H9 (cell line): ENCODE data around the gene VASN. TPM values are rescaled to one million over a fixed set of nuclear protein-coding genes. Genes with fewer than 3 reads are reported as not detected.

Source experiments
- DNase-seq: peaks from one replicate; pipeline ENCODE4 v3.0.0-alpha.2; 2017
- H2AFZ ChIP-seq: one replicate; pipeline ENCODE4 v1.6.1; 2013; ENCODE audit warnings: mild to moderate bottlenecking, low read length, control low read depth, moderate library complexity
- H2AK5ac ChIP-seq: 2 replicates; pipeline ENCODE4 v1.6.1; 2013; ENCODE audit warnings: low read length, control low read depth, mixed read lengths; ENCODE audit not compliant: insufficient read length
- H2BK120ac ChIP-seq: one replicate; pipeline ENCODE4 v1.6.1; 2013; ENCODE audit warnings: low read depth, mild to moderate bottlenecking, low read length, control low read depth, inconsistent platforms; ENCODE audit not compliant: poor library complexity, severe bottlenecking
- H2BK12ac ChIP-seq: 2 replicates; pipeline ENCODE4 v1.6.1; 2013; ENCODE audit warnings: low read length, control low read depth, mixed read lengths, low read depth; ENCODE audit not compliant: insufficient read length
- H2BK15ac ChIP-seq: 2 replicates; pipeline ENCODE4 v1.6.1; 2013; ENCODE audit warnings: low read depth, low read length, control low read depth
- H2BK20ac ChIP-seq: one replicate; pipeline ENCODE4 v1.6.1; 2013; ENCODE audit warnings: low read depth, mild to moderate bottlenecking, low read length, control low read depth, inconsistent platforms; ENCODE audit not compliant: poor library complexity, severe bottlenecking
- H2BK5ac ChIP-seq: 2 replicates; pipeline ENCODE4 v1.6.1; 2013; ENCODE audit warnings: low read length, control low read depth, mixed read lengths; ENCODE audit not compliant: insufficient read length
- H3K14ac ChIP-seq: 2 replicates; pipeline ENCODE4 v1.6.1; 2013; ENCODE audit warnings: low read length, control low read depth; ENCODE audit not compliant: insufficient read depth
- H3K18ac ChIP-seq: 2 replicates; pipeline ENCODE4 v1.6.1; 2013; ENCODE audit warnings: low read depth, mild to moderate bottlenecking, mixed read lengths, low read length, control low read depth; ENCODE audit not compliant: insufficient read length
- H3K23ac ChIP-seq: 2 replicates; pipeline ENCODE4 v1.6.1; 2013; ENCODE audit warnings: low read length, control low read depth, mixed read lengths, low read depth; ENCODE audit not compliant: insufficient read length
- H3K23me2 ChIP-seq: 2 replicates; pipeline ENCODE4 v1.6.1; 2013; ENCODE audit warnings: low read depth, mild to moderate bottlenecking, mixed read lengths, low read length, control low read depth; ENCODE audit not compliant: insufficient read length, poor library complexity, severe bottlenecking
- H3K27ac ChIP-seq: 2 replicates; pipeline ENCODE4 v1.5.1; 2013; ENCODE audit warnings: low read length, control low read depth, mixed read lengths, low read depth; ENCODE audit not compliant: insufficient read length
- H3K27me3 ChIP-seq: 2 replicates; pipeline ENCODE4 v1.6.1; 2013; ENCODE audit warnings: low read length, control low read depth, inconsistent platforms; ENCODE audit not compliant: insufficient read depth
- H3K4ac ChIP-seq: 2 replicates; pipeline ENCODE4 v1.6.1; 2013; ENCODE audit warnings: low read depth, mild to moderate bottlenecking, control low read depth, inconsistent platforms, low read length, moderate library complexity
- H3K4me1 ChIP-seq: 2 replicates; pipeline ENCODE4 v1.6.1; 2013; ENCODE audit warnings: low read length, control low read depth, inconsistent platforms; ENCODE audit not compliant: insufficient read depth
- H3K4me2 ChIP-seq: 2 replicates; pipeline ENCODE4 v1.6.1; 2013; ENCODE audit warnings: low read length, control low read depth, mixed read lengths; ENCODE audit not compliant: insufficient read length, insufficient read depth
- H3K56ac ChIP-seq: 2 replicates; pipeline ENCODE4 v1.6.1; 2013; ENCODE audit warnings: low read depth, mild to moderate bottlenecking, mixed read lengths, low read length, control low read depth; ENCODE audit not compliant: insufficient read length
- H3K79me1 ChIP-seq: 2 replicates; pipeline ENCODE4 v1.6.1; 2013; ENCODE audit warnings: low read depth, mild to moderate bottlenecking, moderate library complexity, low read length, control low read depth, inconsistent platforms; ENCODE audit not compliant: insufficient read depth, poor library complexity, severe bottlenecking
- H3K79me2 ChIP-seq: 2 replicates; pipeline ENCODE4 v1.6.1; 2013; ENCODE audit warnings: low read length, control low read depth, inconsistent platforms; ENCODE audit not compliant: insufficient read depth
- H3K9ac ChIP-seq: 2 replicates; pipeline ENCODE4 v1.6.1; 2013; ENCODE audit warnings: low read length, control low read depth, mixed read lengths; ENCODE audit not compliant: insufficient read length; ENCODE audit errors: extremely low read depth
- H3K9me3 ChIP-seq: one replicate; pipeline ENCODE4 v1.6.1; 2013; ENCODE audit warnings: low read depth, low read length, inconsistent platforms; ENCODE audit not compliant: control insufficient read depth
- H3T11ph ChIP-seq: one replicate; pipeline ENCODE4 v1.6.1; 2013; ENCODE audit warnings: mild to moderate bottlenecking, low read length, control low read depth, inconsistent platforms
- H4K20me1 ChIP-seq: one replicate; pipeline ENCODE4 v1.6.1; 2013; ENCODE audit not compliant: control insufficient read depth, insufficient read length, insufficient read depth
- H4K5ac ChIP-seq: 2 replicates; pipeline ENCODE4 v1.6.1; 2013; ENCODE audit warnings: low read depth, mild to moderate bottlenecking, mixed read lengths, low read length, control low read depth; ENCODE audit not compliant: insufficient read length
- H4K8ac ChIP-seq: replicated peaks from 2 replicates; pipeline ENCODE4 v1.6.1; 2013; ENCODE audit warnings: low read length, control low read depth, mixed read lengths, low read depth; ENCODE audit not compliant: insufficient read length
- H4K91ac ChIP-seq: 2 replicates; pipeline ENCODE4 v1.6.1; 2013; ENCODE audit warnings: low read depth, mild to moderate bottlenecking, moderate library complexity, mixed read lengths, low read length, control low read depth; ENCODE audit not compliant: insufficient read length
- H3K27ac Mint-ChIP-seq, 3 experiments: 2 replicates in 2 of 3; 3 replicates in 1 of 3; pipeline ENCODE4 v1.8.0; 2020 to 2021; ENCODE audit warnings: mixed read lengths in 3 of 3, mild to moderate bottlenecking in 1 of 3, moderate library complexity in 1 of 3
- H3K27me3 Mint-ChIP-seq: 2 replicates; pipeline ENCODE4 v1.8.0; 2021; ENCODE audit warnings: low read depth, mild to moderate bottlenecking, moderate library complexity, mixed read lengths
- H3K36me3 Mint-ChIP-seq, 3 experiments: 2 replicates in 2 of 3; 3 replicates in 1 of 3; pipeline ENCODE4 v1.8.0; 2020 to 2021; ENCODE audit warnings: low read depth in 3 of 3, mixed read lengths in 3 of 3; ENCODE audit not compliant: insufficient read depth in 1 of 3
- H3K4me1 Mint-ChIP-seq, 2 experiments: 2 replicates each; pipeline ENCODE4 v1.8.0; 2020; ENCODE audit warnings: mixed read lengths in 2 of 2
- H3K4me3 Mint-ChIP-seq, 2 experiments: 2 replicates in 1 of 2; 3 replicates in 1 of 2; pipeline ENCODE4 v1.8.0; 2020 to 2021; ENCODE audit warnings: mild to moderate bottlenecking in 2 of 2, mixed read lengths in 2 of 2, moderate library complexity in 1 of 2
- H3K9me3 Mint-ChIP-seq, 2 experiments: 2 replicates in 1 of 2; 3 replicates in 1 of 2; pipeline ENCODE4 v1.8.0; 2020; ENCODE audit warnings: mild to moderate bottlenecking in 2 of 2, mixed read lengths in 2 of 2, moderate library complexity in 1 of 2
- CTCF ChIP-seq: fragments of 200-600 bp; sonication (generic); conservative IDR thresholded peaks from 3 replicates; pipeline ENCODE4 v1.8.0; 2021; ENCODE audit warnings: antibody characterized with exemption, mild to moderate bottlenecking
- WGBS: extraction: QIAGEN DNeasy Blood & Tissue Kit; methylation state at CpG from one replicate; pipeline ENCODE4 v1.1.7; 2013; ENCODE audit warnings: missing lambda C conversion rate, low lambda C conversion rate, mixed read lengths; ENCODE audit not compliant: insufficient read length; ENCODE audit errors: extremely low coverage; 5-methylcytosine and 5-hydroxymethylcytosine counted together
- total RNA-seq: library from RNA; stranded (reverse); gene quantifications from 2 replicates; pipeline ENCODE4 v1.2.1, GENCODE V29; 2021

VASN gene
- total RNA-seq, 1 experiment from 2014 or later = 11.0 TPM

DNA sequence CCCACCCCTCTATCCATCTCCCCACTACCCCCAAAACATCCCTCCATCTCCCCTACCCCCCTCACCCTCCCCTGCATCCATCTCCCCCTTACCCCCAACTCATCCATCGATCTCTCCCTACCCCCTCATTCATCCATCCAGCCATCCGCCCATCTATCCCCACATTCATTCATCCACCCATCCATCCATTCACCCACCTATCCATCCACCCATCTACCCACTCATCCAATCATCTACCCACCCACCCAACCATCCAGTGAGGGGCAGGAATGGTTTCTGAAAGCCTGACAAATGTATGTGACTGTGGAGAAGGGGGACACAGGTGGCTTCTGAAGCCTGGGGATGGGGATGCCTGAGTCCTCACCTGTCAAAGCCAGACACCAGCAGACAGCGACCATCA, 11.7 kb upstream of the VASN start:
- H3K4me3 Mint-ChIP-seq = no peak overlapping the region
- WGBS = 100% methylated on average over 2 of the region's 3 CpGs

More for the DNA sequence above, 11.7 kb upstream of the VASN start:
- Histone ChIP-seq H3K18ac (no peak overlapping the region), H2AK5ac (no peak overlapping the region), H2BK15ac (no peak overlapping the region), H3K9ac (no peak overlapping the region), H4K20me1 (no peaks in the 10 kb centered on the region), H3K56ac (no peak overlapping the region), H2BK20ac (no peak overlapping the region), H3K4ac (no peak overlapping the region), H3K23me2 (peaks cover 4% of the 10 kb centered on the region), H3K27ac (no peak overlapping the region), H3K79me1 (no peaks in the 10 kb centered on the region), H3K27me3 (no peaks in the 10 kb centered on the region), H2BK5ac (no peak overlapping the region), H2BK12ac (no peak overlapping the region), H3K23ac (no peak overlapping the region), H2BK120ac (no peak overlapping the region), H3K9me3 (no peaks in the 10 kb centered on the region), H4K5ac (no peak overlapping the region), H4K91ac (no peak overlapping the region), H3K14ac (no peak overlapping the region), H2AFZ (no peak overlapping the region), H3K4me1 (no peaks in the 10 kb centered on the region), H4K8ac (no peak overlapping the region), H3K4me2 (no peak overlapping the region), H3K79me2 (no peaks in the 10 kb centered on the region), H3T11ph (no peak overlapping the region)
- TF ChIP-seq CTCF = no peak
- Mint-ChIP-seq H3K4me1 (0 out of 4 replicates have a peak, but pooled peaks cover 0 to 3% of the 10 kb centered on the region in 2 experiments), H3K9me3 (no peaks in the 10 kb centered on the region; a peak in 1 of 5 replicates), H3K27me3 (no peaks in the 10 kb centered on the region), H3K27ac (no peak overlapping the region), H3K36me3 (peaks cover 2 to 4% (median 2%) of the 10 kb centered on the region in 3 experiments; a peak in 2 of 7 replicates)
- DNase-seq = no peak
